HG03045 (cell line): Measurements from ENCODE around the gene TOMM20.
"Not testable (repeated sequence)": the region's sequence is repeated elsewhere in the genome, so short reads cannot be mapped to it uniquely, and the experiment has no call there.

ENCODE experiments used
- ATAC-seq: cut with Tn5 transposase; IDR thresholded peaks from one replicate; pipeline ENCODE4 v1.9.1; 2021; ENCODE audit warnings: mild to moderate bottlenecking, moderate library complexity; ENCODE audit not compliant: unreplicated experiment

TOMM20 gene

GRCh38 chr1:235080297-235080657, 48.4 kb downstream of the TOMM20 start:
- not testable (repeated sequence) for ATAC-seq

DNA sequence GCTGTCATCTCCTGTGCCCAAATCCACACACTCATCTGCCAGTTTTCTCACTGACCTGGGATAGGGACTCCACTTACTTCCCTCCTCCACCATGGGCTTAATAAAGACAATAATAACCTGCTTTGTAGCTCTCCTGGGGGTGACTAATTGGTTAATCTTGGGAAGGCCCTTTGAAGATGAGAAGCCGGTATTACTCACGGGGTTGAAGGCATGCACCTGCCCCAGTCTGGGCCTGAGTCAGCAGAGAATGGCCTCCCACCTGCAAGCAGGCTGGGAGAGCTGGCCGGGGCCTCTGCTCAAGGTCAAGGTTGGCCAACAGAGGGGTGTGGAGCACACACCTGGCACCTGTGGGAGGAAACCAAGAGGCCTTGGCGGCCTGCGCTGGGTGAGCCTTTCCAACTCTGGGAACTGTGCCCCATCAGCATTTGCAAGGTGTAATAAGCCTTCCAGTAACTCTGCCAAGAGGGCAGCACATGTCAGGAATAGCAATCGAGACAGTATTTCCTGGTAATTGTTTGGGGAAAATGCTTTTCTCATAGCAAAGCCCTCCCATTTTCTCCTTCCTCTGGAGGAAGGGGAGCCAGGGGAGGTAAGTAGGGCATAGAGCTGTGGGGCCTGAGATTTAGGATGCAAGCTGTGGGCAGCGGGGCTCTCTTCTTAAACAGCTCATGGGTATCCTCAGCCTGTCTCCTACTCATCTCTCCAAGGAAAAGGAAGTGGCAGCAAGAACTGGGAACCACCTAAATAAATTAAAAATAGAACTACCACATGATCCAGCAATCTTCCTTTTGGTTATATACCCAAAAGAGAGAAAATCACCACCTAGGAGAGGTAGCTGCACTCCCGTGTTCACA, 49.0 kb downstream of the TOMM20 start:
- no peak for ATAC-seq

- ATAC-seq: no peak
Measured at GRCh38 chr1:235078480-235079381, 49.9 kb downstream of the TOMM20 start.

GRCh38 chr1:235077571-235078479, 50.8 kb downstream of the TOMM20 start:
- ATAC-seq: peak; percentile 22

- ATAC-seq: no peak
Measured at GRCh38 chr1:235077163-235077540, 51.5 kb downstream of the TOMM20 start.

DNA sequence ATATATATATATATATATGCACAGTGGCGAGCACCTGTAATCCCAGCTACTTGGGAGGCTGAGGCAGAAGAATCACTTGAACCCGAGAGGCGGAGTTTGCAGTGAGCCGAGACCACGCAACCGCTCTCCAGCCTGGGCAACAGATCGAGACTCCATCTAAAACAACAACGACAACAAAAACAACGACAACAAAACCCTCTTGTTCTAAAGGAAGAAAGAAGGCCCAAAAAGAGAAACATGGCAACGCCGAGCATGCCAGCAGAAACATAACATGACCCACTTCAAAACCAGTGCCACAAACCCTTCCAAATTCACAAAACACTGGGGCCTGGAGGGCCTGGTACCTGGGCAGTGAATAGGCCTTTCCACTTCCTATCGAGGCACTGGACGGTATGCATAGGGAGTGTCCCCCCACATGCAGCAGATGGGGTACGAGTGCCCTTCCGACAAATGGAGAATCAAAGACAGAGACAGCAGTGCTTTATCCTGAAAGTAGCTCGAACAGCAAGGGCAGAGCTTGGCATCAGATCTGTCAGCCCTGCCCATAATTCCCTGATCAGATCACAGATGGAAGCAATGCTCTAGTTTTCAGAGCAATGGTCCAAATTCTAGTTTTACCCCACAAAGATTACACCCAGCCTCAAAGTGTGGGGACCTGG, 52.0 kb downstream of the TOMM20 start:
- ATAC-seq: no peak

DNA sequence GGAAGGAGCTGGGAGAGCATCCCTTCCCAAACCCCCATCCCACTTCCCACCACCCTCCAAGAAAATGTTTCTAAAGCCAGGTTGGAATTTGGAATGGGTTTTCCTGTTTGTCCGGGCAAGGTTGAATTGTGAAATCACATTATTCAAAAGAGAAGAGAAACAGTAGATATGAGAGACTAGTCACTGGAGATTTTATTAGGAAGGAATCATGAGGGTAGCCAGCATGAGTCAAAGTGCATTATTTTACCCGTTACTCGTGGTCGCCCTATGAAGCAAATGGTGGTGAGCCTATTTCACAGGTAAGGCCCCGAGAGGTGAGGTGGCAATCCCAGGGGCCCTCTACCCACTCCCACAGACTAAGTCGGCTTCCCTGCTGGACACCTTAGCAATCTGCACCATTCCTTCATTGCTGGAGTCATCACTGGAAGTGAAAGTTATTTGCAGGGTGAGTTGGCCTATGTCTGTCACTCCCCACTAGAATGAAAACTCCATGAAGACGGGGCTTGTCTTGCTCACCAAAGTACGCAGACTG, 52.8 kb downstream of the TOMM20 start:
- no peak for ATAC-seq

DNA sequence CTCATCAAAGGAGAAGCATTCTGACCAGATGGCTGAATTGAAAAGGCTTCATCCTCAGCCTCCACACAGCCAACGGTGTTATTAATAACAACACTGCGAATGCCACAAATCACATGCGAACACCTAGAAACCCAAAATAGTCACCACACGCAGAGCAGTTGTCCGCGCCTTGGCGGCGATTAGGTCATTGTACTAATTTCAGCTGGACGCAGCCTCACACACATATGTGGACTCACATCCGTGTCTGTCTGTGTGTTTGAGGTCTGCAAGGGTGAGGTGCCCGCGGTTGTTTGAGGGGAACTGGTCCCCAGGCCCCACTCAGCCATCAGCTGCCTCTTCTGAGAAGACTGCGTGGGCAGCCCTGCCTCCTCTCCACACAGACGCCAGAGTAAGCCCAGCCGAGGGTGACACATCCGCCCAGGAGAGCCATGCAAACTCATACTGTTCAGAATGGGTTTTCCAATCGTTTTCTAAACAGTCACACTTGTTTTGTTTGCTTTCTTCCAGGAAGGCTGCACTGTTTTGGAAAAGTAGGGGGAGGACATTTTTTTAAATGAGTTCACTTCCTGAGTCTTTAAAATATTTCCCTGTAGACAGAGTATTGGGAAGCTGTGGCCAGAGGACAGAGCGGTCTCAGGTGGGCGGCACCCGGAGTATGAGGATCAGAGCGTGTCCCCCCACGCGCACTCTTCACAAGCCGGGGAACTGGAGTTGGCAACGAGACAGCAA, 53.4 kb downstream of the TOMM20 start:
- peak; percentile 59 for ATAC-seq

- peak; percentile 33 for ATAC-seq
Measured at GRCh38 chr1:235074523-235075047, 54.1 kb downstream of the TOMM20 start.

GRCh38 chr1:235073968-235074522, 54.6 kb downstream of the TOMM20 start:
- ATAC-seq: peak; percentile 0

DNA sequence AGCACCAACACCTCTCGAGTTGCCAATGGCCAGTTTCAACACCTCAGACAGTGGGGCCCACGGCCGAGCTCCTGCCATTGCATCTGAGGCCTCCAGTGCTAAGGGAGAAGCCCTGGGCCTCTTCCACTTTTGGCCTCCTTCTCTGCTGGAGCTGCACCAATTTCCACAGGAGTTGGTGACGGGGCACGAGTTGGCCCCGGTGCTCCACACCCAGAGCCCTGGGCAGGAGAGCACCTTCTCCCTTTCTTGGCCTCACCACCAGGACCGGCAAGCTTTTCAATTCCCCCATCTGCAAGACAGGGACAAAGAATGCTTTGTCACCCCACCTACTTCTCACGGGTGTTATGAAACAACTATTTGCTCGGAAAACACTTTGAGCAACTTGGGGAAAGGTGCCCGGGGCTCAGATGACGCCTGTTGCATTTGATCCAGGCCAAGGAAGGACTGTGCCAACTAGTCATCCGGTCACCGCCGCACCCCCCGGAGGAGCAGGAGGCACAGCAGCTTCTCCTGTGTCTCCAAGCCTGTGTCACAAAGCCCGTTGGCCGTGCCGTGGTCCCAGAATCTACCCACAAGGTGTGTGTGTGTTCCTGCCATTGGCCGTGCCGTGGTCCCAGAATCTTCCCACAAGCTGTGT, 55.2 kb downstream of the TOMM20 start:
- no peak for ATAC-seq

- not testable (repeated sequence) for ATAC-seq
Measured at GRCh38 chr1:235072577-235072976, 56.1 kb downstream of the TOMM20 start.

- ATAC-seq: no peak
Measured at GRCh38 chr1:235072096-235072495, 56.5 kb downstream of the TOMM20 start.

DNA sequence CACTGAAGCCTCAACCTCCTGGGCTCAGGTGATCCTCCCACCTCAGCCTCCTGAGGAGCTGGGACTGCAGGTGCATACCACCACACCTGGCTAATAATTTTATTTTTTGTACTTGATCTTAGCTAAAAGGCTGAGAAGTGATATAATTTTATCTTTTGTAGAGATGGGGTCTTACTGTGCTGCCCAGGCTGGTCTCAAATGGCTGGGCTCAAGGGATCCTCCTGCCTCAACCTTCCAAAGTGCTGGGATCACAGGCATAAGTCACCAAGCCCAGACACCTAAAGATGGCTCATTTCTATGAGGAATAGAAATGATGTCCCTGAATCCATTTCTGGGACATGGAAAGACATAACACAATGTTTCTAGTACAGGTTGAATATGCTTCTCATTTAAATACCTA, 57.8 kb downstream of the TOMM20 start:
- no peak for ATAC-seq

- no peak for ATAC-seq
Measured at GRCh38 chr1:235069577-235070563, 58.8 kb downstream of the TOMM20 start.

DNA sequence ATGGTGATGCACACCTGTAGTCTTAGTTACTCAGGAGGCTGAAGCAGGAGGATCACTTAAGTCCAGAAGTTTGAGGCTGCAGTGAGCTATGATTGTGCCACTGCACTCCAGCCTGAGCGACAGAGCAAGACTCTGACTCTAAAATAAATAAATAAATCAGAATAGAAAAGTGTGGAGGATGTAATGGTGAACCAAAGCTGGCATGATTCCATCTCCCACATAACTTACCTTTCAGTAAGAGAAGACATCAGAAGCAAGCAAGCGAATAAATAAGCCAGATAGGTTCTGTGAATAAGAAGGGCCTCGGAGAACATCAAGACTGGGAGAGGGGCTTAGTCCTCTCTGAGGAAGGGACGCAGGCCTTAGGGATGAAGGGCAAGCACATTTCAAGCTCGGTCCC, 59.5 kb downstream of the TOMM20 start:
- ATAC-seq: no peak
